Fibroblast of skin of scalp (primary cell): ENCODE data around the gene SH3RF1. TPM values are rescaled to one million over a fixed set of nuclear protein-coding genes. Genes with fewer than 3 reads are reported as not detected.
"Not testable (repeated sequence)": the region's sequence is repeated elsewhere in the genome, so short reads cannot be mapped to it uniquely, and the experiment has no call there.

ENCODE experiments used
- DNase-seq: peaks from one replicate; pipeline ENCODE4 v3.0.0-alpha.2; 2013
- polyA plus RNA-seq, 2 experiments: library from polyadenylated mRNA; unstranded; fragments of 120-200 nt; gene quantifications; one replicate each; pipeline ENCODE4 v1.2.1, GENCODE V29; 2013; ENCODE audit not compliant: insufficient read length in 2 of 2

SH3RF1 gene
- polyA plus RNA-seq (2013, experiment 1 of 2; ENCODE audit: insufficient read length): 25.8 TPM
- polyA plus RNA-seq (2013, experiment 2 of 2; ENCODE audit: insufficient read length): 25.0 TPM

- peak; percentile 95 for DNase-seq
Observed at GRCh38 chr4:169270810-169271691, at the start of gene SH3RF1. Gene SH3RF1, minus strand, starts transcription at chr4:169270956. Its CDS starts 1,744 bp downstream, at chr4:169269212.

- DNase-seq: peak; percentile 67
Observed at GRCh38 chr4:169315530-169316343, 45.0 kb upstream of the SH3RF1 start.

DNA sequence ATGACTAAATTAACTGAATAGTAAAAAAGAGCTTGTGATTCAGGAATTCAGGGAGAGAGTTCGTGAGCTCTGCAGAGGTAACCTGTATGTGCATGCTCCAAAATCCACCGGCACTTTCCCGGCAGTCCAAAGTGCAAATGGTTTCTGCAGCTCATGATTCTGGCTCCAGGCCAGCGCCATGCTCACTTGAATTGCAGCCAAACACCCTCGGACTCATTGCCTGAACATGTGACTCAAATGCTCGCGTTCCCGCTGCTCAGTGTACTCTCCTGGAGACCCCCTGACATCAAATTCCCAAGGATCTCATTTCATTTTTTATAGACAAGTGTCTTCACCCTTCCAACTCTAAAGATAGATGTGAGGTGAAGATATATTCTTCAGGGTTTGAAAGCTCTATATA is 44.1 kb upstream of the SH3RF1 start:
- DNase-seq: peak; percentile 66

GRCh38 chr4:169313732-169314131 is 43.0 kb upstream of the SH3RF1 start:
- no peak for DNase-seq

GRCh38 chr4:169312690-169313422 is 42.1 kb upstream of the SH3RF1 start:
- DNase-seq: no peak

DNA sequence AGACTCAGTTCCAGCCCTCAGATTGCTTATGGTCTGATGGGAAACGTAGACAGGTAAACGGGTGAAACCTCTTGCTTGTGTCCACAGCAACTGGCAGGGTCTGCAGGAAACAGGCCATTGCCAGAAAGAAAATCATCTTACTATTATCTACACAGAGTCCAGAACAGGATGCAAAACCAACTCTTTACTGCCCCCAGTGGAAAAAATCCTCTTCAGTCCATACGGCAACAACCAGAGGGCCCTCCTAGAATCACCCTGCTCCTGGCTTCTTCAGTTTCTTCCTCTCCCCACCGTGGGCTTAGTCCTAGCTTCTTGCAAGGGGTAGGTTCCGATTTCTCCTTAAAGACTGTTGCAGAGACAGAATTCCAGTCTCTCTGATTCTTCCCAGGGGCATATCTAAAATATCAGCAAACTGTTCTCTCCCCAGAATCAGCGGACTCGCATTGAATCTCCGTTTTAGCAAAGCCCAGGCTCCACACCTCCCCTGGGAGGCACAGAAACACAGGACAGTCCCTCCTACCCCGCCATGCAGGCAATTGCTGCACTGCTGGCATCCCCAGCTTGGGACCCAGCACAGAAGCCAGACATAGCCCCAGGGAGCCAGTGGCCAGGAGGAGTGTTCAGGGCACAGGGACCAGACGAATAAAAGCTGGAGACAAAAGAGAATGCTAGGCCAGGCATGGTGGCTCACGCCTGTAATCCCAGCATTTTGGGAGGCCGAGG is 41.0 kb upstream of the SH3RF1 start:
- peak; percentile 66 for DNase-seq

GRCh38 chr4:169309326-169309967 is 38.7 kb upstream of the SH3RF1 start:
- DNase-seq: no peak

GRCh38 chr4:169307576-169307975 is 36.8 kb upstream of the SH3RF1 start:
- no peak for DNase-seq

DNA sequence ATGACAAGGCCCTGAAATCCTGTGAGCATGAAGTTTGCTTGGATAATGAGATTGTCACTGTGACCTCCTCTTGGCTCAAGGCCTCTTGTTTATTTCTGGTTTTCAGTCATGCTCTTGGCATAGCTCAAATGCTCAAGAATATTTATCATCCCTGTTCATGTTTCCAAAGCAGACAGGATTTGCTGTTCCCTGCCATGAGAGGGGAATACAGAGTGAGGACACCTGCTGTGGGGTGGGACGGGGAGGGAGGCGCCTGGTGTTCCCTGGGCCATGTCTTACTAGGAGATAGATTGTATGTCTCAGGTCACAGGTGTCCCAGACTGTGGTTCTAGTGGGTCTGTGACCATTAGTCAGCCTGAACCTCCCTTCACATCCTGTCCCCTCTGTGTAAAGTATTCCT is 34.9 kb upstream of the SH3RF1 start:
- peak; percentile 58 for DNase-seq

DNA sequence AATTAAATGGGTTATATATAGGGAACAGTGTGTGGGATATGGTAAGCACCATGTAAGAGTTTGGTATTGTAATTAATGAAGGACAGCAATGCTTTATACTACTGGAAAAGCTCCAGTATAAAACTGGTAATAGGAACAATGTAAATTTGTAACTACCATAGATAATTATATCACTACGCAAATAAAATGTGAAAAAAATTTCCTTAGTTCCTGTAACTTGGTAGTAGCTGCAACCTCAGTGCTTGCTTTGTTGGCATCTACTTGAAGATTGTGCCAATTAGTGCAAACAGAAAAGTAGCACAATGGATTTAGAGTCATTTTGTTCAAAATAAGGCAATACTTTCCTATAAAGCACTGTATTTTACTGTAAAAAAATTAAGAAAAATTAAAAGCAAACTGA is 34.4 kb upstream of the SH3RF1 start:
- DNase-seq: no peak

DNA sequence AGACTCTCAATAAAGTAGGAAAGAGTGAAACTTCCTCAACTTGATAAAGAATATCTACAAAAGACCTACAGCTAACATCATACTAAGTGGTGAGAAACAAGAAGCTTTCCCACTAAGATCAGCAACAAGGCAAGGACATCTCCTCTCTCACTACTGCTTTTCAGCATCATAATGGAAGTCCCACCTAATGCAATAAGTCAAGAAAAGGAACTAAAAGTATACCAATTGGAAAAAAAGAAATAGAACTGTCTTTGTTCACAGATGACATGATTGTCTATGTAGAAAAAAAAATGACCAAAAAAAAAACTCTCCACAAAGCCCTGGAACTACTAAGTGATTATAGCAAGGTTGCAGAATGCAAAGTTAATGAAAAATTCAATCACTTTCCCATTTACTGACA is 25.1 kb upstream of the SH3RF1 start:
- no peak for DNase-seq

- no peak for DNase-seq
Observed at GRCh38 chr4:169293343-169294176, 22.8 kb upstream of the SH3RF1 start.

DNA sequence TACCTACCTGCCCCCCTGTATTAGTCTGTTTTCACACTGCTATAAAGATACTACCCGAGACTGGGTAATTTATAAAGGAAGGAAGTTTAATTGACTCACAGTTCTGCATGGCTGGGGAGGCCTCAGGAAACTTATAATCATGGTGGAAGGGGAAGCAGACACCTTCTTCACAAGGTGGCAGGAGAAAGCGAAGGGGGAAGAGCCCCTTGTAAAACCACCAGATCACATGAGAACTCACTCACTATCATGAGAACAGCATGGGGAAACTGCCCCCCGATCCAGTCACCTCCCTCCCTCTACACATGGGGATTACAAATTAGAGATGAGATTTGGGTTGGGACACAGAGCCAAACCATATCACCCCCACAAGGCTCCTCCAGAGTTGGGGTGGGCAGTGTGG is 17.2 kb upstream of the SH3RF1 start:
- not testable (repeated sequence) for DNase-seq

DNA sequence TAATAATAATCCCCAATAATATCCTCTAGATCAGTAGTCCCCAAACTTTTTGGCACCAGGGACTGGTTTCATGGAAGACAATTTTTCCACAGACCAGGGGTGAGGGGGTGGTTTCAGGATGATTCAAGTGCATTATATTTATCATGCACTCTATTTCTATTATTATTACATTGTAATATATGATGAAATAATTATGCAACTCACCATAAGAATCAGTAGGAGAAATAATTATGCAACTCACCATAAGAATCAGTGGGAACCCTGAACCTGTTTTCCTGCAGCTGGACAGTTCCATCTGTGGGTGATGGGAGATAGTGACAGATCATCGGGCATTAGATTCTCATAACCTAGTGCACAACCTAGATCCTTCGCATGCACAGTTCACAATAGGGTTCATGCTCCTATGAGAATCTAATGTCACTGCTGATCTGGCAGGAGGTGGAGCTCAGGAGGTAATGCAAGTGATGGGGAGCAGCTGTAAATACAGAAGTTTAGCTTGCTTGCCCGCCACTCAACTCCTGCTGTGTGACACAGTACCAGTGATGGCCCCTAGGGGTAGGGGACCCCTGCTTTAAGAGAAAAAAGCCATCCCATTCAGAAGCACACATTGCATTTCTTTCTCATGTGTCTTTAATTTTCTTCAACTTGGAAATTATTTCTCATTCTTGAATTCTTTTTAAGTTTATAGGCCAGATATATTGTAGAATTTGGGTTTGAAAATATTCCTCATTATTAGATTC is 16.0 kb upstream of the SH3RF1 start:
- peak; percentile 34 for DNase-seq

DNA sequence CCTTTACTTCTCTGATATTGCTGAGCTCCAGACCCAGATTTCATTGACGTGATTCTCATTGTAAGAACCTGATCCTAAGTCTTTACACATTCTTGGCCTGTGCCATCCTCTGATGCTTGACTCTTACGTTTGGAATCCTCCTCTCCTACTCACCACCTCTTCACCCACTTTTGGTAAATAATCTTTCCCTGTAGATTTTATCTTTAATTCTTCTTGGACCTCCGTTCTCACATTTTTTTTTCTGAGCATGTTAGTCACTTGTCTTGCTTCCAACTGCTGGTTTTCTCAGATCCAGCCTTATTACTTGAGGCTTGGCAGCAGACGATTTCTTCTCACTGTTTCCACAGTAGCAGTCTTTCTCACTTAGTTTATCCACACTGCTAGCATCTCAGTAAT is 12.4 kb upstream of the SH3RF1 start:
- peak; percentile 84 for DNase-seq

DNA sequence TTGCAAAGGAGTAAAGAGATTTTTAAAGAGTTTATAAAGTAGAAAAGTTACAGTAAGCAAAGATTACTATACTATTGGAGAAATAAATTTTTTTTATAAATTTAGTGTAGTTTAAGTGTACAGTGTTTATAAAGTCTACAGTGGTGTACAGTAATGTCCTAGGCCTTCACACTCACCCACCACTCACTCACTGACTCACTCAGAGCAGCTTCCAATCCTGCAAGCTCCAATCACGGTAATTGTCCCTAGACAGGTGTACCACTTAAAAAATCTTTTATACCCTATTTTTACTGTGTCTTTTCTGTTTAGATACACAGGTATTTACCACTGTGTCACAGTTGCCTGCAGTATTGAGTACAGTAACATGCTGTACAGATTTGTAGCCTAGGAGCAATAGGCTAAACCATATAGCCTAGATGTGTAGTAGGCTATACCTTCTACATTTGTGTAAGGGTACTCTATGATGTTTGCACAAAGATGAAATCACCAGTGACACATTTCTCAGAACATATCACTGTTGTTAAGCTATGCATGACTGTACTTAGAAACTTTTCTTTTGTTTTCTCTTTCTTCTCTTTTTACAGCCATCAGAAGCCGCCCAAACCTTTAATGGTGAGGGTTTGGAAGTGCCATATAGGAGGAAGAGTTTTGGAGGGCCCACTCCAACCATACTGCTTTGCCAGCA is 11.8 kb upstream of the SH3RF1 start:
- DNase-seq: peak; percentile 61

- DNase-seq: peak; percentile 47
Observed at GRCh38 chr4:169279108-169279507, 8.4 kb upstream of the SH3RF1 start.

DNA sequence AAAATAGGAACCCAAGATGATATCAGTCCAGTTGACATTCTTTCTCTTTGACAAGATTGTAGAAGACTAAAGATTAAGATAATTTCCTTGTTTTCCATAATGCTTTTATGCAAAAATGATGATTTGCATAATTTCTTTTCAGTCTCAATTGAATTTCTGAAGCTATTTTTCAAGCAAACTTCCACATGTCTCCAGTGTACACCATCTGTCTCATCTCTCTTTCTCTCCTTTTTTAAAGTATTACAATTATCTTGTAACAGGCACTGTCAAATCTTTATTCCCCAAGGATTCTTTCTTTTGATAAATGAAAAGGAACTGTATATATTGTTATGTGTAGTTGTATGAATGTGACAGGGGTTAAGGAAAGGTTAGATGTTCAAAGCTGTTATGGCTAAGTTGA is 7.9 kb upstream of the SH3RF1 start:
- DNase-seq: no peak

DNA sequence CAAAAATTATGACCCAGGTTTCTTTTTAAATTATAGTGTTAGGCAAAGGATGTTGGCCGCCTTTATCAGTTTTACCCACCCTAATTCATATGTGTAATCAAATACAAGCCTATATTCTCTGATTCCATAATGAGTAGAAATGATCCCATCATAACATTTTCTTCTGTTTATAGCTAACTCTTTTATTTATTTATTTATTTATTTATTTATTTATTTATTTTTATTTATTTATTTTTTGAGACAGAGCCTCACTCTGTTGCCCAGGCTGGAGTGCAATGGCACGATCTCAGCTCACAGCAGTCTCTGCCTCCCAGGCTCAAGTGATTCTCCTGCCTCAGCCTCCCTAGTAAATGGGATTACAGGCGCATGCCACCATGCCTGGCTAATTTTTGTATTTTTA is 7.1 kb upstream of the SH3RF1 start:
- not testable (repeated sequence) for DNase-seq
